Measurements from ENCODE around the gene CHID1.

The CHID1 gene

GRCh38 chr11:887589-887988 is 23.0 kb downstream of the CHID1 start:
- Histone ChIP-seq H3K36me3 (peaks cover 32% of the 10 kb centered on the region), H3K4me3 (ENCODE audit: low read depth, low read length) (no peak overlapping the region), H3K27ac (peak overlapping the region; percentile 100), H3K27me3 (ENCODE audit: insufficient read depth, low read depth, severe bottlenecking) (no peaks in the 10 kb centered on the region), H3K9me3 (ENCODE audit: severe bottlenecking) (no peaks in the 10 kb centered on the region)
- TF ChIP-seq CTCF (IDR thresholded peaks at IDR 0.05; ENCODE audit: low read depth, low read length) = no peak
- no peak for DNase-seq

GRCh38 chr11:886568-886967 is 24.0 kb downstream of the CHID1 start:
- DNase-seq = no peak
- Histone ChIP-seq H3K36me3 (peaks cover 39% of the 10 kb centered on the region), H3K27ac (no peak overlapping the region), H3K4me3 (ENCODE audit: low read depth, low read length) (no peak overlapping the region), H3K27me3 (ENCODE audit: insufficient read depth, low read depth, severe bottlenecking) (no peaks in the 10 kb centered on the region), H3K9me3 (ENCODE audit: severe bottlenecking) (no peaks in the 10 kb centered on the region)
- TF ChIP-seq CTCF (IDR thresholded peaks at IDR 0.05; ENCODE audit: low read depth, low read length) = no peak

DNA sequence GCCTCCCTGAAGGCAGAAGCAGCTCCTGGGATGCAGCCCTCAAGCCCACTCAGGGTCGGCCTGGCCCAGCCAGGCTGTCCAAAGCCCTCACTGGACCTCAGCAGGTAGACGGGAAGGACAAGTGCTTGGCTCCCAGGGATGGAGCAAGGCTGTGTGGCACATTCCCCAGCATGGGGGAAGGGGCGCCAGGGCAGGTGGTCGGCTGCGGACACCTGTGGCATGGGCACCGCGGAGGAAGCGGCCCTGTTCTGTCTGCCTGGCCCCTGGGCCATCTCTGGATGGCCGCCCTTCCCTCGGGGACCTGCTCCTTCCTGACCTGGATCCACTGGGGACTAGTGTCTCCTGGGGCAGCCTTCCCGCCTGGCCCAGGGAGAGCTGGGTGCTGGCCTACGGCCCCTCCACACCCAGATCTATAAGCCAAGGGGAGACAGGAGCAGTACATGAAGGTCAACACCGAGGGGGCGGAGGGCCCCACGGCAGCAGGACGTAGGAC is 26.0 kb downstream of the CHID1 start:
- no peak for DNase-seq
- Histone ChIP-seq H3K9me3 (ENCODE audit: severe bottlenecking) (no peaks in the 10 kb centered on the region), H3K36me3 (peaks cover 53% of the 10 kb centered on the region), H3K27ac (no peak overlapping the region), H3K4me3 (ENCODE audit: low read depth, low read length) (no peak overlapping the region), H3K27me3 (ENCODE audit: insufficient read depth, low read depth, severe bottlenecking) (no peaks in the 10 kb centered on the region)
- no peak for TF ChIP-seq CTCF (IDR thresholded peaks at IDR 0.05; ENCODE audit: low read depth, low read length)

- DNase-seq = no peak
- Histone ChIP-seq H3K27ac (no peak overlapping the region), H3K27me3 (ENCODE audit: insufficient read depth, low read depth, severe bottlenecking) (no peaks in the 10 kb centered on the region), H3K36me3 (peaks cover 61% of the 10 kb centered on the region), H3K9me3 (ENCODE audit: severe bottlenecking) (no peaks in the 10 kb centered on the region), H3K4me3 (ENCODE audit: low read depth, low read length) (no peak overlapping the region)
- TF ChIP-seq CTCF (IDR thresholded peaks at IDR 0.05; ENCODE audit: low read depth, low read length) = no peak
These were observed 27.1 kb downstream of the CHID1 start for GRCh38 chr11:883527-883926.

DNA sequence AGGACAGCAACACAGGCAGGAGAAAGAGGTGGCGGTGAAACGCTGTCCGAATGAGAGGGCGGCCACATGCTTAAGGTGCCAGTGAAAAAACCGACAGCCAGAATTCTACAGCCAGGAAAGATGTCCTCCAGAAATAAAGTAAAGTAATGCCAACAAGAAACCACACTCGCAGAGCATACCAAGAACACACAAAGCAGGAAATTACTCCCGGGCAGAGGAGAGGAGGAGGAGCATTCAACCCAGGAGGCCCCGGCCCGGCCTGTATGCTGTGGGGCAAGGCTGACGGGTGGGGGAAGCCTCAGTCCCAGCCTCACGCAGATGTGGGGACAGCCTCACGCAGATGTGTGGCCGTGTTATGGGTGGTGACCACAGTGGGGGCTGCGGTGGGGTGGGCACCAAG is 28.0 kb downstream of the CHID1 start:
- Histone ChIP-seq H3K27ac (no peak overlapping the region), H3K9me3 (ENCODE audit: severe bottlenecking) (no peaks in the 10 kb centered on the region), H3K27me3 (ENCODE audit: insufficient read depth, low read depth, severe bottlenecking) (no peaks in the 10 kb centered on the region), H3K4me3 (ENCODE audit: low read depth, low read length) (no peak overlapping the region), H3K36me3 (peaks cover 65% of the 10 kb centered on the region)
- no peak for TF ChIP-seq CTCF (IDR thresholded peaks at IDR 0.05; ENCODE audit: low read depth, low read length)
- DNase-seq = no peak

GRCh38 chr11:880447-880846 is 30.2 kb downstream of the CHID1 start:
- H3K4me3 ChIP-seq (ENCODE audit: low read depth, low read length) = no peak overlapping the region
- H3K36me3 ChIP-seq = peaks cover 49% of the 10 kb centered on the region
- H3K27ac ChIP-seq = no peak overlapping the region
- H3K27me3 ChIP-seq (ENCODE audit: insufficient read depth, low read depth, severe bottlenecking) = no peaks in the 10 kb centered on the region
- H3K9me3 ChIP-seq (ENCODE audit: severe bottlenecking) = no peaks in the 10 kb centered on the region
- DNase-seq = no peak
- peak; percentile 25; the same call in 1 of the 2 replicates for TF ChIP-seq CTCF (IDR thresholded peaks at IDR 0.05; ENCODE audit: low read depth, low read length)

Measured in WERI-Rb-1 (cell line).